Fibroblast of pulmonary artery (primary cell): ENCODE measurements around the gene PGF.
"Not testable (repeated sequence)": the region's sequence is repeated elsewhere in the genome, so short reads cannot be mapped to it uniquely, and the experiment has no call there.

Experiments used
- DNase-seq: peaks from one replicate; pipeline ENCODE4 v3.0.0-alpha.2; 2010; ENCODE audit warnings: low read depth
- H3K4me3 ChIP-seq: replicated peaks from 2 replicates; pipeline ENCODE4 v1.5.1; 2011; ENCODE audit warnings: low read depth, mild to moderate bottlenecking, control low read depth, low read length, moderate library complexity
- TF ChIP-seq, protein P1 (sequence below): IDR thresholded peaks from 2 replicates; pipeline ENCODE4 v1.5.1; 2011; ENCODE audit warnings: mild to moderate bottlenecking, control low read depth, low read length, inconsistent platforms; ENCODE audit errors: missing control alignments

The PGF gene

DNA sequence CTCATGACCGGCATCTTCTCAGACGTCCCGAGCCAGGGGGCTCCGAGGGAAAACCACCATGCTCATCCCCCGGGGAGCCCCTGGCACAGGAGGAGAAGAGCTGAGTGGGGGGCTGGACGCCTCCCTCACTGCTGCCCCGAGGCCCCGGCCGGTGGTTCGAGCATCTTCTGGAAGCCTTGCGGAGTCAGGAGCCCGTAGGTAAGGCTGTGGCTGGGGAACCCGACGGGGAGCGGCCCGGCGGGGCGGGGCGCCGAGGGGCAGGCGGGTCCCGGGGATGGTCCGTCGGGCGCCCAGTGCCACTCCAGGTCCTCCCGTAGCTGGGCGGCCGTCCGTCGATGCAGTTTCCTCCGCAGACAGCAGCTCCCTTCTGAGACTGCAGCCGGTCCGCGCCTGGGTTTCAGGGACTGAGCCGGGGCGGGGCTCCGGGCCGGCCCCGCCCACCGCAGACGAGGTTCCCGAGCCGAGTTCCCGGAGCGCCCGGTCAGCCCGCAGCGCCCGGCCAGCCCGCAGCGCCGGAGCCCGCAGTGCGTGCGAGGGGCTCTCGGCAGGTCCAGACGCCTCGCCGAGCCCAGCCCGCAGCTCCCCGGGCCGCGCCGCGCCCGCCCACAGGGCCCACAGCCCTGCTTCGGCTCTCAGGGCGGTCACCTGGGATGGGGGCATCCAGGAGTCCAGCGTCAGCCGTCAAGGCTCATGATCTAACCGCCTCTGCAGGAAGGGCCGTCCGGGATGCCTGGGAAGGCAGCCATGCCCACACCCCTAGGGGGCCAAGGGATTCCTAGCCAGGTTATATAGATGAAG lies at the start of gene PGF:
Gene PGF (minus strand): TSS at position 369 of the 798 bp plus-strand sequence. CDS start 355 bp downstream, at position 14.
- peak; percentile 44 for DNase-seq
- peak within 1 kb of the TSS; percentile 54 for H3K4me3 ChIP-seq
- TF ChIP-seq, protein P1, sequence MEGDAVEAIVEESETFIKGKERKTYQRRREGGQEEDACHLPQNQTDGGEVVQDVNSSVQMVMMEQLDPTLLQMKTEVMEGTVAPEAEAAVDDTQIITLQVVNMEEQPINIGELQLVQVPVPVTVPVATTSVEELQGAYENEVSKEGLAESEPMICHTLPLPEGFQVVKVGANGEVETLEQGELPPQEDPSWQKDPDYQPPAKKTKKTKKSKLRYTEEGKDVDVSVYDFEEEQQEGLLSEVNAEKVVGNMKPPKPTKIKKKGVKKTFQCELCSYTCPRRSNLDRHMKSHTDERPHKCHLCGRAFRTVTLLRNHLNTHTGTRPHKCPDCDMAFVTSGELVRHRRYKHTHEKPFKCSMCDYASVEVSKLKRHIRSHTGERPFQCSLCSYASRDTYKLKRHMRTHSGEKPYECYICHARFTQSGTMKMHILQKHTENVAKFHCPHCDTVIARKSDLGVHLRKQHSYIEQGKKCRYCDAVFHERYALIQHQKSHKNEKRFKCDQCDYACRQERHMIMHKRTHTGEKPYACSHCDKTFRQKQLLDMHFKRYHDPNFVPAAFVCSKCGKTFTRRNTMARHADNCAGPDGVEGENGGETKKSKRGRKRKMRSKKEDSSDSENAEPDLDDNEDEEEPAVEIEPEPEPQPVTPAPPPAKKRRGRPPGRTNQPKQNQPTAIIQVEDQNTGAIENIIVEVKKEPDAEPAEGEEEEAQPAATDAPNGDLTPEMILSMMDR = no peak

DNA sequence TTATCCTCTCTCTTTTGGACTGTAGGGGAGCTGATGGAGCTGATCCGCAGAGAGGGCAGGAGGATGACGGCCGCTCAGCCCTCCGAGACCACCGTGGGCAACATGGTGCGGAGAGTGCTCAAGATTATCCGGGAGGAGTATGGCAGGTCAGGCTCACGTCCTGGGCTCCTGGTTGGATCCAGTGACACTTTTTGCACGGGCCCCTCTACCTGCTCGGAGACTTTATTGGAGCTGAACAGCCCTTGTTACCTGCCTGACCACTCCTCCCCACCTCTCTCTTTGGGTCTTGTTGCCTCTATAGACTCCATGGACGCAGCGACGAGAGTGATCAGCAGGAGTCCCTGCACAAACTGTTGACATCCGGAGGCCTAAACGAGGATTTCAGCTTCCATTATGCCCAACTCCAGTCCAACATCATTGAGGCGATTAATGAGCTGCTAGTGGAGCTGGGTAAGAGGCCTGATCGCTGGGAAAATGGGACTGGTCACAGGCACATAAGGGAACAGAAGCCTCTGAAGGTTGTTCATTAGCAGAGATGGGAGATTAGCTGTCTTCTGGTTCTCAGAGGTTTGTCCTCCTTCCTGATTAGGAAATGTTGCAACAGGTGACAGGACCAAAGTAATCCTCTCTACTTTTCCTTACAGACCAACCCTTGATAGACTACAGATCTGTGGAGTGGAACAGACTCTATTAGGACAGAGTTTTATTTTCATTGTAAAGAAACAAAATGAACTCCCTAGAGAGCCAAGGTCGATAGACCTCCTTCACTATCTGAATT lies 48.0 kb upstream of the PGF start:
- peak overlapping the region; percentile 93 for H3K4me3 ChIP-seq
- no peak for DNase-seq
- TF ChIP-seq, protein P1 = no peak

DNA sequence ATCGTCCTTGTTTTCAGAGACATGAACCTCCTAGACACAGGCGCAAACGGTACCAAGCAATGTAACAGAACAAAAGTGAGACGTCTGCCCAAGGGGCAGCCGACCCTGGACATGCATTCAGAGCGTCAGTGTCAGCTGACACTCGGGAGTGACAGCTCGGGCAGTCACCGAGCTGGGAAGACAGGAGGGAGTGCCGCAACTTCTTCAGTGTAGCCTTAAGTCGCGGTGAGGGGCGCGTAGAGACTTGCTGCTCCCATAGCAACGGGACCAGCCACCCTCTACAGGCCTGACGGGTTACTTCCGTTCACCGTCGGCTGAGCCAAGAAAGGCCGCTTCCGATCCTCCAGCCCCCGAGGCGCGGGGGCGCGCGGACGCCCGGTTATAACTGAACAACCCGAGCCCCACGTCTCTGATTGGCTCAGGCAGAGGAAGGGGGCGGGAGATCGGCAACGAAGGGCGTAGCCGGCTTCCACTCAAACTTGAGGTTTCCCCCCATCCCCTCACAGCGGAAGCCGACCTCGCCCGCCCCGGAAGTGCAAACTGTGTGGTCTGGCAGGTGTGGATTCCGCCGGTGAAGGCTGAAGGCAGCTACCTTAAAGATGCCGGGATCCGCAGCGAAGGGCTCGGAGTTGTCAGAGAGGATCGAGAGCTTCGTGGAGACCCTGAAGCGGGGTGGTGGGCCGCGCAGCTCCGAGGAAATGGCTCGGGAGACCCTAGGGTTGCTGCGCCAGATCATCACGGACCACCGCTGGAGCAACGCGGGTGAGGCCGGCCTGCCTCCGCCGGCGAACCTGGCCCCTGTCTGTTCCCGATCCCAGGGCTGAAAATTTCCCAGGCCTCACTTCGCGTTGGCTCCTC lies 47.2 kb upstream of the PGF start, which contains the start of gene EIF2B2:
Gene EIF2B2 (plus strand): TSS at position 530 of the 858 bp plus-strand sequence. CDS start 70 bp downstream, at position 600.
- H3K4me3 ChIP-seq = peak within 1 kb of the TSS; percentile 93
- DNase-seq = peak; percentile 96
- TF ChIP-seq, protein P1 = no peak

DNA sequence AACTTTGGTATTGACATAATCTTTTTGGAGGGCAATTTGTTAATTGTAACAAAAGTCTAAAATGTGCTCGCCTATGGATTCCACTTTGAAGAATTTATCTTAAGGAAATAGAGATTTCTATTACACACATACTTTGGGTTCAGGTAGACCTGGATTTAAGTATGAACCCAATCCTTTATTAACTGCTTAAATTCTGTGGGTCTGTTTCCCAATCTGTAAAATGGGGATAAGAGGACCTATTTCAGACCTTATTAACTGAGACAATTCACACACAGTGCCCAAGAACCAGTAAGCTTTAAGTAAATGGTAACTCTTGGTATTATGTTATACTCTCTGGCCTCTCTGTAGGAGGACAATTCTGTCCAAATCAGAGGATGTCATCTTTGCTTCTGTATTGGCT lies 46.5 kb upstream of the PGF start:
- DNase-seq = no peak
- peak overlapping the region; percentile 93 for H3K4me3 ChIP-seq
- TF ChIP-seq, protein P1 = no peak

DNA sequence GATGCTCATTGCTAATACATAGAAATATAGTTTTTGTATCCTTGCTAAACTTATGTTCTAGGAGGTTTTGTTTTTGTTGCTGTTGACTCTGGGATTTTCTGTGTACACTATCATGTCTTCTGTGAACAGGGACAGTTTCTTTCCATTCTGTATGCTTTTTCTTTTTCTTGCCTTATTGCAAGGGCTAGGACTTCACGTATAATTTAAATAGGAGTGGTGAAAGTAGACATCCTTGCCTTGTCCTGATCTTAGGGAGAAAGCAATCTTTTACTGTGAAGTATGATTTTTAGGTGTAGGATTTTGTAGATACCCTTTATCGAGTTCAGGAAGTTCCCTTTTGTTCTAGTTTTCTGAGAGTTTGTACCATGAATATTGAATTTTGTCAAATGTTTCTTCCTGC lies 45.9 kb upstream of the PGF start:
- no peak overlapping the region for H3K4me3 ChIP-seq
- DNase-seq = no peak
- TF ChIP-seq, protein P1 = no peak

DNA sequence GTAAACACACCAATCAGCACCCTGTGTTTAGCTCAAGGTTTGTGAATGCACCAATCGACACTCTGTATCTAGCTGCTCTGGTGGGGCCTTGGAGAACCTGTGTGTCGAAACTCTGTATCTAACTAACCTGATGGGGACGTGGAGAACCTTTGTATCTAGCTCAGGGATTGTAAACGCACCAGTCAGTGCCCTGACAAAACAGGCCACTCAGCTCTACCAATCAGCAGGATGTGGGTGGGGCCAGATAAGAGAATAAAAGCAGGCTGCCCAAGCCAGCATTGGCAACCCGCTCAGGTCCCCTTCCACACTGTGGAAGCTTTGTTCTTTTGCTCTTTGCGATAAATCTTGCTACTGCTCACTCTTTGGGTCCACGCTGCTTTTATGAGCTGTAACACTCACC lies 40.4 kb upstream of the PGF start:
- not testable (repeated sequence) for DNase-seq, H3K4me3 ChIP-seq

DNA sequence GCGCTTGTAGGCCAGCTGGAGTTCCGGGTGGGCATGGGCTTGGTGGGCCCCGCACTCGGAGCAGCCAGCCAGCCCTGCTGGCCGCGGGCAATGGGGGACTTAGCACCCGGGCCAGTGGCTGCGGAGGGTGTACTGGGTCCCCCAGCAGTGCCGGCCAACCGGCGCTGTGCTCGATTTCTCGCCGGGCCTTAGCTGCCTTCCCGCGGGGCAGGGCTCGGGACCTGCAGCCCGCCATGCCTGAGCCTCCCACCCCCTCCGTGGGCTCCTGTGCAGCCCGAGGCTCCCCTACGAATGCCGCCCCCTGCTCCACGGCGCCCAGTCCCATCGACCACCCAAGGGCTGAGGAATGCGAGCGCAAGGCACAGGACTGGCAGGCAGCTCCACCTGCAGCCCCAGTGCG lies 38.8 kb upstream of the PGF start:
- H3K4me3 ChIP-seq, DNase-seq: not testable (repeated sequence)
